Measurements from ENCODE around the gene GLIS2. TPM values are rescaled to one million over a fixed set of nuclear protein-coding genes. Genes with fewer than 3 reads are reported as not detected.

Gene GLIS2
- total RNA-seq = 3.3 and 4.5 TPM in 2 replicates
- 65.6 TPM for polyA plus RNA-seq (2012)

- peak; percentile 83 for DNase-seq (ENCODE audit: low read depth)
Measured at GRCh38 chr16:4315186-4316107, at the start of gene GLIS2. TSS of gene GLIS2 (plus strand) at chr16:4316067. CDS start at chr16:4332281, 16,214 bp downstream.

GRCh38 chr16:4266372-4266771 lies 49.5 kb upstream of the GLIS2 start:
- no peak for DNase-seq (ENCODE audit: low read depth)

GRCh38 chr16:4270091-4270490 lies 45.8 kb upstream of the GLIS2 start:
- DNase-seq (ENCODE audit: low read depth) = no peak

- DNase-seq (ENCODE audit: low read depth) = no peak
Measured at GRCh38 chr16:4270595-4270994, 45.3 kb upstream of the GLIS2 start.

GRCh38 chr16:4271176-4272113 lies 44.4 kb upstream of the GLIS2 start:
- DNase-seq (ENCODE audit: low read depth) = peak; percentile 92

- DNase-seq (ENCODE audit: low read depth) = peak; percentile 42
Measured at GRCh38 chr16:4272114-4272956, 43.5 kb upstream of the GLIS2 start.

GRCh38 chr16:4273858-4274311 lies 42.0 kb upstream of the GLIS2 start:
- DNase-seq (ENCODE audit: low read depth) = peak; percentile 21

GRCh38 chr16:4275861-4276260 lies 40.0 kb upstream of the GLIS2 start:
- no peak for DNase-seq (ENCODE audit: low read depth)

GRCh38 chr16:4277987-4278513 lies 37.8 kb upstream of the GLIS2 start:
- no peak for DNase-seq (ENCODE audit: low read depth)

GRCh38 chr16:4280625-4281024 lies 35.2 kb upstream of the GLIS2 start:
- DNase-seq (ENCODE audit: low read depth) = no peak

GRCh38 chr16:4283441-4283840 lies 32.4 kb upstream of the GLIS2 start:
- DNase-seq (ENCODE audit: low read depth) = no peak

- peak; percentile 19 for DNase-seq (ENCODE audit: low read depth)
Measured at GRCh38 chr16:4283939-4284338, 31.9 kb upstream of the GLIS2 start.

- DNase-seq (ENCODE audit: low read depth) = no peak
Measured at GRCh38 chr16:4285167-4285566, 30.7 kb upstream of the GLIS2 start.

- DNase-seq (ENCODE audit: low read depth) = peak; percentile 67
Measured at GRCh38 chr16:4288148-4288921, 27.5 kb upstream of the GLIS2 start.

- DNase-seq (ENCODE audit: low read depth) = peak; percentile 77
Measured at GRCh38 chr16:4290236-4290830, 25.5 kb upstream of the GLIS2 start.

GRCh38 chr16:4291699-4292098 lies 24.2 kb upstream of the GLIS2 start:
- DNase-seq (ENCODE audit: low read depth) = no peak

- no peak for DNase-seq (ENCODE audit: low read depth)
Measured at GRCh38 chr16:4293181-4293716, 22.6 kb upstream of the GLIS2 start.

GRCh38 chr16:4293822-4294457 lies 21.9 kb upstream of the GLIS2 start:
- peak; percentile 90 for DNase-seq (ENCODE audit: low read depth)

Measured in myocyte (in vitro differentiated cells).